T-cell (primary cell): Measurements from ENCODE around the gene RPRD1A. TPM values are rescaled to one million over a fixed set of nuclear protein-coding genes. Genes with fewer than 3 reads are reported as not detected.
A peak's percentile ranks its signal among the peaks of the same experiment; 100 is the strongest.

ENCODE experiments used
- ATAC-seq, 4 experiments: fragments of 200-7000 bp in 3 of 4; fragments of 150-1000 bp in 1 of 4; cut with Tn5 transposase; replicated peaks in 1 of 4; 1 replicate in 3 of 4; 2 replicates in 1 of 4; pipeline ENCODE4 v1.10.0; 2021; ENCODE audit warnings: moderate library complexity in 3 of 4, mild to moderate bottlenecking in 2 of 4, moderate number of reproducible peaks in 1 of 4
- CTCF ChIA-PET, 2 donors: fragments of 300-600 bp; sonication (Branson Sonifier 250); formaldehyde crosslinking; loops; one replicate each; lab custom pipeline; 2022; ENCODE audit warnings: antibody characterized with exemption in 2 of 2; lab: Charles Lee
- POLR2A ChIA-PET, 2 donors: fragments of 300-600 bp; sonication (Branson Sonifier 250); formaldehyde crosslinking; loops; one replicate each; lab custom pipeline; 2022; ENCODE audit warnings: antibody characterized with exemption in 2 of 2; lab: Charles Lee
- DNase-seq, 35 experiments: peaks; one replicate each; pipeline versions ENCODE4 v3.0.0 to v3.0.0-alpha.2; 2013 to 2023
- H3K27ac ChIP-seq: one replicate; pipeline ENCODE4 v1.5.1; 2013; ENCODE audit warnings: low read length
- H3K27me3 ChIP-seq, 2 experiments: replicated peaks in 1 of 2; 1 replicate in 1 of 2; 2 replicates in 1 of 2; pipeline versions ENCODE4 v1.6.1 to v1.7.0; 2013; ENCODE audit warnings: low read length in 1 of 2, mixed read lengths in 1 of 2; ENCODE audit not compliant: control insufficient read depth in 2 of 2, insufficient read depth in 2 of 2; ENCODE audit errors: extremely low read depth in 1 of 2
- H3K36me3 ChIP-seq, 2 donors: 1 replicate in 1 of 2; 2 replicates in 1 of 2; pipeline versions ENCODE4 v1.6.1 to v1.7.0; 2013; ENCODE audit warnings: low read length in 1 of 2; ENCODE audit not compliant: control insufficient read depth in 2 of 2, insufficient read depth in 1 of 2; ENCODE audit errors: extremely low read depth in 1 of 2
- H3K4me1 ChIP-seq, 2 experiments: 1 replicate in 1 of 2; 2 replicates in 1 of 2; pipeline versions ENCODE4 v1.6.1 to v1.7.0; 2013; ENCODE audit warnings: low read length in 2 of 2, mixed read lengths in 1 of 2; ENCODE audit not compliant: insufficient read depth in 2 of 2, control insufficient read depth in 1 of 2; ENCODE audit errors: extremely low read depth in 1 of 2
- H3K4me3 ChIP-seq, 2 donors: 1 replicate in 1 of 2; 2 replicates in 1 of 2; pipeline versions ENCODE4 v1.5.1 to v1.7.0; 2013; ENCODE audit warnings: mild to moderate bottlenecking in 2 of 2, low read length in 1 of 2, moderate library complexity in 1 of 2; ENCODE audit not compliant: control insufficient read depth in 1 of 2; ENCODE audit errors: extremely low read depth in 1 of 2
- H3K9me3 ChIP-seq: 2 replicates; pipeline ENCODE4 v1.7.0; 2013
- H3K27ac Mint-ChIP-seq, 2 donors: one replicate each; pipeline ENCODE4 v1.8.0; 2020 to 2021; ENCODE audit warnings: mild to moderate bottlenecking in 2 of 2, mixed read lengths in 2 of 2
- H3K27me3 Mint-ChIP-seq, 2 donors: one replicate each; pipeline ENCODE4 v1.8.0; 2021 to 2022; ENCODE audit warnings: mixed read lengths in 2 of 2
- H3K36me3 Mint-ChIP-seq: one replicate; pipeline ENCODE4 v1.8.0; 2021; ENCODE audit warnings: mixed read lengths
- H3K4me1 Mint-ChIP-seq, 3 donors: one replicate each; pipeline ENCODE4 v1.8.0; 2020 to 2022; ENCODE audit warnings: mixed read lengths in 3 of 3, mild to moderate bottlenecking in 1 of 3
- H3K4me3 Mint-ChIP-seq, 3 donors: one replicate each; pipeline ENCODE4 v1.8.0; 2020 to 2022; ENCODE audit warnings: mild to moderate bottlenecking in 3 of 3, mixed read lengths in 3 of 3, moderate library complexity in 3 of 3
- H3K9me3 Mint-ChIP-seq, 3 donors: one replicate each; pipeline ENCODE4 v1.8.0; 2020 to 2022; ENCODE audit warnings: mixed read lengths in 3 of 3
- WGBS: methylation state at CpG from one replicate; pipeline ENCODE4 v1.1.5; 2013; ENCODE audit warnings: missing lambda C conversion rate; ENCODE audit not compliant: insufficient coverage; 5-methylcytosine and 5-hydroxymethylcytosine counted together
- total RNA-seq, 35 experiments: library from RNA in 6 of 35; stranded (reverse) in 6 of 35; fragments of 120-200 nt in 1 of 35; gene quantifications; one replicate each; pipeline versions ENCODE4 v1.2.1 to v1.2.4 and lab custom pipeline; 2013 to 2026

The RPRD1A gene
- total RNA-seq, 5 donors from 2014 or later (not counting 1 experiment from before 2014, with no cell fraction given): 22.3 to 37.4 (median 36.8) TPM

- peaks cover 22% of the 10 kb centered on the region for H3K36me3 Mint-ChIP-seq
- no peak overlapping the region for H3K27ac Mint-ChIP-seq
- ATAC-seq: no peak
- ChIA-PET CTCF (interaction anchor here in 1 of 2 donors (1.1 kb wide), 1 partner anchor 266 kb away, joined by 3 read pairs; no protein-coding TSS in a partner anchor), POLR2A (interaction anchor here in 1 of 2 donors (0.7 kb wide), 1 partner anchor 25 kb away, joined by 6 read pairs; no protein-coding TSS in a partner anchor)
- no peak overlapping the region for H3K27ac ChIP-seq
- peaks cover 7 to 10% (median 8%) of the 10 kb centered on the region in 3 donors for H3K4me1 Mint-ChIP-seq
- DNase-seq: no peak
- no peaks in the 10 kb centered on the region for H3K27me3 Mint-ChIP-seq
- H3K4me3 ChIP-seq: no peak overlapping the region
- H3K4me1 ChIP-seq: peaks cover 0 to 8% of the 10 kb centered on the region in 2 experiments
- H3K27me3 ChIP-seq: no peaks in the 10 kb centered on the region
- no peak overlapping the region for H3K4me3 Mint-ChIP-seq
- no peaks in the 10 kb centered on the region for H3K9me3 ChIP-seq
- H3K36me3 ChIP-seq: peaks cover 0 to 7% of the 10 kb centered on the region in 2 donors
- 100% methylated on average over 1 of the region's 1 CpG for WGBS
- no peaks in the 10 kb centered on the region for H3K9me3 Mint-ChIP-seq
These were observed 44.0 kb downstream of the RPRD1A start for GRCh38 chr18:36023336-36023735.

- ChIA-PET POLR2A (interaction anchor here in 1 of 2 donors (0.5 kb wide), 1 partner anchor 113 kb away, joined by 3 read pairs; no protein-coding TSS in a partner anchor), CTCF (interaction anchor here (0.6 to 1.9 kb wide), 4 partner anchors 69 to 264 kb away, joined by 3 to 7 read pairs (median 4); no protein-coding TSS in a partner anchor)
- DNase-seq: no peak
- H3K27me3 ChIP-seq: no peaks in the 10 kb centered on the region
- H3K4me1 ChIP-seq: peaks cover 0 to 4% of the 10 kb centered on the region in 2 experiments
- no CpG with 5 or more reads among the region's 3 CpGs for WGBS
- no peak for ATAC-seq
- H3K27me3 Mint-ChIP-seq: no peaks in the 10 kb centered on the region
- no peak overlapping the region for H3K27ac ChIP-seq
- H3K4me3 Mint-ChIP-seq: no peak overlapping the region
- peak overlapping the region; percentile 36 to 60 for H3K27ac Mint-ChIP-seq
- H3K9me3 Mint-ChIP-seq: no peaks in the 10 kb centered on the region
- no peaks in the 10 kb centered on the region for H3K9me3 ChIP-seq
- no peaks in the 10 kb centered on the region for H3K36me3 ChIP-seq
- peaks cover 6% of the 10 kb centered on the region for H3K36me3 Mint-ChIP-seq
- H3K4me1 Mint-ChIP-seq: peaks cover 2 to 7% (median 6%) of the 10 kb centered on the region in 3 donors
- no peak overlapping the region for H3K4me3 ChIP-seq
These were observed 47.1 kb downstream of the RPRD1A start for GRCh38 chr18:36020174-36020711.

GRCh38 chr18:36017232-36017631 is 50.1 kb downstream of the RPRD1A start:
- ATAC-seq (no peak), DNase-seq (no peak)
- WGBS: 83% methylated on average over 1 of the region's 2 CpGs
- Histone ChIP-seq H3K27me3 (no peaks in the 10 kb centered on the region), H3K9me3 (no peaks in the 10 kb centered on the region), H3K4me3 (no peak overlapping the region), H3K4me1 (no peaks in the 10 kb centered on the region), H3K27ac (no peak overlapping the region), H3K36me3 (no peaks in the 10 kb centered on the region)
- ChIA-PET CTCF (interaction anchor here (0.5 to 3.1 kb wide), 24 partner anchors 10 to 811 kb away, joined by 3 to 88 read pairs (median 4); partner anchors contain the start of genes KIAA1328 (in 1 of the 2), RPRD1A (in 1 of the 2), SLC39A6 (in 1 of the 2) and TPGS2 (in 1 of the 2)), POLR2A (interaction anchor here (0.5 to 0.6 kb wide), 3 partner anchors 119 to 343 kb away, joined by 3 to 9 read pairs (median 4); no protein-coding TSS in a partner anchor)
- Mint-ChIP-seq H3K9me3 (no peaks in the 10 kb centered on the region), H3K4me3 (no peak overlapping the region), H3K27me3 (no peaks in the 10 kb centered on the region), H3K27ac (no peak overlapping the region), H3K4me1 (peaks cover 0 to 4% (median 4%) of the 10 kb centered on the region in 3 donors), H3K36me3 (no peaks in the 10 kb centered on the region)

GRCh38 chr18:36015629-36016028 is 51.7 kb downstream of the RPRD1A start:
- no peaks in the 10 kb centered on the region for H3K9me3 Mint-ChIP-seq
- no peaks in the 10 kb centered on the region for H3K36me3 ChIP-seq
- H3K27ac Mint-ChIP-seq: no peak overlapping the region
- no peaks in the 10 kb centered on the region for H3K4me1 ChIP-seq
- H3K4me3 Mint-ChIP-seq: no peak overlapping the region
- no peak overlapping the region for H3K4me3 ChIP-seq
- peaks cover 0 to 4% (median 4%) of the 10 kb centered on the region in 3 donors for H3K4me1 Mint-ChIP-seq
- no peaks in the 10 kb centered on the region for H3K36me3 Mint-ChIP-seq
- H3K27me3 Mint-ChIP-seq: no peaks in the 10 kb centered on the region
- no peaks in the 10 kb centered on the region for H3K27me3 ChIP-seq
- ChIA-PET CTCF (interaction anchor here in 1 of 2 donors (0.7 to 3.1 kb wide), 2 partner anchors 80 to 267 kb away, joined by 4 to 88 read pairs; no protein-coding TSS in a partner anchor), POLR2A (no interaction called here)
- 100% methylated on average over 1 of the region's 3 CpGs for WGBS
- H3K27ac ChIP-seq: no peak overlapping the region
- DNase-seq: no peak
- no peaks in the 10 kb centered on the region for H3K9me3 ChIP-seq
- no peak for ATAC-seq

DNA sequence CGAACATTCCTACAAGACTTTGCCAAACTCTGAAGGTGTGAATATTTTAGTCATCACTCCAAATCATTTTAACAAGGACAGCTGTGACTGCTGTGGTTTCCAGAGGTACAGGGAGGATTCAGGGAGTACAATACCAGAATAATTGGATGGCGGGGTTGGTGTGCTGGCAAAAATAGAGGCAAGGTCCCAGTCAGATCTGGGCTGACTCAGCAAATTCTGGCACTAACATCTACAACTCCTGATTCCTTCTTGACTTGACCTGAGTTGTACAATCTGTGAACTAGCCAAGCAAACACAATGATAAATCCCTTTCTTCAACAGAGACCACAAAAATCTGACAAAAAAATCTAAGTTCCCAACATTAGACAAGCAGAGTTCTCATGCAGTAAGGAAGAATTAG is 54.5 kb downstream of the RPRD1A start:
- ChIA-PET CTCF (no interaction called here), POLR2A (no interaction called here)
- ATAC-seq (no peak), DNase-seq (no peak)
- Histone ChIP-seq H3K36me3 (no peaks in the 10 kb centered on the region), H3K4me1 (no peaks in the 10 kb centered on the region), H3K9me3 (no peaks in the 10 kb centered on the region), H3K27me3 (no peaks in the 10 kb centered on the region), H3K4me3 (no peak overlapping the region), H3K27ac (no peak overlapping the region)
- Mint-ChIP-seq H3K4me1 (peaks cover 0 to 4% (median 4%) of the 10 kb centered on the region in 3 donors), H3K27me3 (no peaks in the 10 kb centered on the region), H3K27ac (no peak overlapping the region), H3K36me3 (no peaks in the 10 kb centered on the region), H3K9me3 (no peaks in the 10 kb centered on the region), H3K4me3 (no peak overlapping the region)
- WGBS: no CpG with 5 or more reads among the region's 2 CpGs

DNA sequence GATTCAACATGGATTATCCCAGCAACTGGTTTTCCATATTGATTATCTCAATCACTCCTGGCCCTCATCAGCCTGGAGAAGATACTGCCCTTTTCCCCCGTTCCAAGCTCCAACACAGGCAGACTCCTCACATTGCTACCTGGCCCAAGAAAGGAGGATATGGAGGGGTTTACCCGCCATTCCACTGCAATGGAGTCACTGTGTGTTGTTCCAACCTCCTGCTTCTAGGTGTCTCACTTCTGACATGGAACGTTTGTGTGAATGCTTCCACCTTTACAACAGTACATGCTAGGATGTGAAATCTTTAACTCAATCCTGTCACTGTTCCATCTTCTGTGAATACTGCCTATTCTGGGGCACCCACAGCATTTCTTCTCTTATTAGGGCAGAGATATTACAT is 58.1 kb downstream of the RPRD1A start:
- Mint-ChIP-seq H3K4me1 (no peaks in the 10 kb centered on the region), H3K27me3 (no peaks in the 10 kb centered on the region), H3K27ac (no peak overlapping the region), H3K4me3 (no peak overlapping the region), H3K9me3 (no peaks in the 10 kb centered on the region), H3K36me3 (no peaks in the 10 kb centered on the region)
- no peaks in the 10 kb centered on the region for H3K4me1 ChIP-seq
- H3K36me3 ChIP-seq: no peaks in the 10 kb centered on the region
- DNase-seq: no peak
- no peak for ATAC-seq
- WGBS: 100% methylated on average over 2 of the region's 3 CpGs
- no peaks in the 10 kb centered on the region for H3K9me3 ChIP-seq
- ChIA-PET CTCF (no interaction called here), POLR2A (no interaction called here)
- H3K4me3 ChIP-seq: no peak overlapping the region
- no peaks in the 10 kb centered on the region for H3K27me3 ChIP-seq
- no peak overlapping the region for H3K27ac ChIP-seq
